Activated CD8-positive, alpha-beta memory T cell treated with anti-CD3 and anti-CD28 coated beads, Interleukin-2, amount 50 U/mL, for 1 hour (primary cell): ENCODE data around the gene DPYSL5.

ENCODE experiments used
- DNase-seq: peaks from one replicate; pipeline ENCODE4 v3.0.0-alpha.2; 2020; ENCODE audit errors: extremely low read depth

The DPYSL5 gene

GRCh38 chr2:26932974-26933373 lies 85.0 kb downstream of the DPYSL5 start:
- DNase-seq: no peak

GRCh38 chr2:26933431-26934334 lies 85.8 kb downstream of the DPYSL5 start:
- no peak for DNase-seq

- no peak for DNase-seq
These were observed 86.4 kb downstream of the DPYSL5 start for GRCh38 chr2:26934335-26934724.

- no peak for DNase-seq
These were observed 87.1 kb downstream of the DPYSL5 start for GRCh38 chr2:26934985-26935384.

- no peak for DNase-seq
These were observed 88.9 kb downstream of the DPYSL5 start for GRCh38 chr2:26936855-26937254.

- no peak for DNase-seq
These were observed 90.6 kb downstream of the DPYSL5 start for GRCh38 chr2:26938399-26939118.

GRCh38 chr2:26940001-26940400 lies 92.1 kb downstream of the DPYSL5 start:
- DNase-seq: no peak

GRCh38 chr2:26941486-26941885 lies 93.6 kb downstream of the DPYSL5 start:
- no peak for DNase-seq

GRCh38 chr2:26942543-26943295 lies 94.8 kb downstream of the DPYSL5 start:
- no peak for DNase-seq

GRCh38 chr2:26945991-26946750 lies 98.2 kb downstream of the DPYSL5 start:
- DNase-seq: no peak

- DNase-seq: no peak
These were observed 99.2 kb downstream of the DPYSL5 start for GRCh38 chr2:26946841-26947784.

- no peak for DNase-seq
These were observed 100.9 kb downstream of the DPYSL5 start for GRCh38 chr2:26948800-26949199.

- no peak for DNase-seq
These were observed 102.3 kb downstream of the DPYSL5 start for GRCh38 chr2:26950246-26950645.

- DNase-seq: no peak
These were observed 103.3 kb downstream of the DPYSL5 start for GRCh38 chr2:26951236-26951635.

- no peak for DNase-seq
These were observed 104.4 kb downstream of the DPYSL5 start for GRCh38 chr2:26952374-26952773.

GRCh38 chr2:26954135-26954534 lies 106.2 kb downstream of the DPYSL5 start:
- no peak for DNase-seq

GRCh38 chr2:26957041-26957440 lies 109.1 kb downstream of the DPYSL5 start:
- no peak for DNase-seq

GRCh38 chr2:26957534-26957933 lies 109.6 kb downstream of the DPYSL5 start:
- DNase-seq: no peak

- DNase-seq: no peak
These were observed 111.4 kb downstream of the DPYSL5 start for GRCh38 chr2:26959331-26959730.

- no peak for DNase-seq
These were observed 116.7 kb downstream of the DPYSL5 start for GRCh38 chr2:26964446-26965130.
